CD8-positive, alpha-beta memory T cell (primary cell): ENCODE results near the gene FAM200C. TPM values are rescaled to one million over a fixed set of nuclear protein-coding genes. Genes with fewer than 3 reads are reported as not detected.

ENCODE experiments used
- CTCF ChIA-PET: fragments of 350-600 bp; sonication (Branson Sonifier 250); formaldehyde crosslinking; loops from one replicate; lab custom pipeline; 2021; ENCODE audit warnings: antibody characterized with exemption; lab: Charles Lee
- POLR2A ChIA-PET: fragments of 350-600 bp; sonication (Branson Sonifier 250); formaldehyde crosslinking; loops from one replicate; lab custom pipeline; 2021; ENCODE audit warnings: antibody characterized with exemption; lab: Charles Lee
- DNase-seq, 5 donors: peaks; one replicate each; pipeline versions ENCODE4 v3.0.0 to v3.0.0-alpha.2; 2020 to 2022; ENCODE audit warnings: mixed read lengths in 1 of 5
- H3K27ac ChIP-seq: one replicate; pipeline ENCODE4 v1.7.0; 2013; ENCODE audit warnings: low read depth, mild to moderate bottlenecking, low read length, moderate library complexity
- H3K27me3 ChIP-seq: 2 replicates; pipeline ENCODE4 v1.7.0; 2013; ENCODE audit warnings: low read length, mild to moderate bottlenecking; ENCODE audit not compliant: insufficient read depth, poor library complexity, severe bottlenecking
- H3K36me3 ChIP-seq: 2 replicates; pipeline ENCODE4 v1.7.0; 2013; ENCODE audit warnings: mild to moderate bottlenecking, low read length, moderate library complexity; ENCODE audit not compliant: insufficient read depth
- H3K4me1 ChIP-seq: 2 replicates; pipeline ENCODE4 v1.7.0; 2013; ENCODE audit warnings: mild to moderate bottlenecking, low read length, moderate library complexity; ENCODE audit not compliant: insufficient read depth
- H3K4me3 ChIP-seq: 2 replicates; pipeline ENCODE4 v1.7.0; 2013; ENCODE audit warnings: mild to moderate bottlenecking, low read length
- H3K9me3 ChIP-seq: 2 replicates; pipeline ENCODE4 v1.7.0; 2013; ENCODE audit warnings: mild to moderate bottlenecking, low read length
- H3K27ac Mint-ChIP-seq, 8 donors: one replicate each; pipeline ENCODE4 v1.8.0; 2020 to 2021; ENCODE audit warnings: mixed read lengths in 8 of 8, mild to moderate bottlenecking in 6 of 8, inconsistent platforms in 3 of 8, moderate library complexity in 3 of 8
- H3K27me3 Mint-ChIP-seq, 2 donors: one replicate each; pipeline ENCODE4 v1.8.0; 2020 to 2021; ENCODE audit warnings: mixed read lengths in 2 of 2, mild to moderate bottlenecking in 1 of 2, moderate library complexity in 1 of 2
- H3K36me3 Mint-ChIP-seq, 3 donors: one replicate each; pipeline ENCODE4 v1.8.0; 2020 to 2021; ENCODE audit warnings: mixed read lengths in 3 of 3, inconsistent platforms in 1 of 3, mild to moderate bottlenecking in 1 of 3
- H3K4me1 Mint-ChIP-seq, 3 donors: one replicate each; pipeline ENCODE4 v1.8.0; 2020 to 2021; ENCODE audit warnings: mixed read lengths in 3 of 3, inconsistent platforms in 1 of 3, mild to moderate bottlenecking in 1 of 3
- H3K4me3 Mint-ChIP-seq, 7 donors: one replicate each; pipeline ENCODE4 v1.8.0; 2020 to 2021; ENCODE audit warnings: mixed read lengths in 7 of 7, mild to moderate bottlenecking in 6 of 7, moderate library complexity in 4 of 7, inconsistent platforms in 2 of 7
- H3K9me3 Mint-ChIP-seq, 5 donors: one replicate each; pipeline ENCODE4 v1.8.0; 2020 to 2022; ENCODE audit warnings: mixed read lengths in 5 of 5, mild to moderate bottlenecking in 3 of 5, moderate library complexity in 2 of 5, inconsistent platforms in 1 of 5
- polyA plus RNA-seq: library from polyadenylated mRNA; unstranded; fragments of 300-500 nt; fragmentation: Illumina TruSeq; gene quantifications from one replicate; pipeline ENCODE4 v1.2.3, GENCODE V29; 2021
- total RNA-seq, 2 experiments: library from RNA; stranded (reverse); gene quantifications; one replicate each; pipeline ENCODE4 v1.2.3, GENCODE V29; 2021

FAM200C gene
- total and polyA plus RNA-seq, 3 experiments from 2014 or later = 0.12 to 1.2 (median 1.0) TPM

DNA sequence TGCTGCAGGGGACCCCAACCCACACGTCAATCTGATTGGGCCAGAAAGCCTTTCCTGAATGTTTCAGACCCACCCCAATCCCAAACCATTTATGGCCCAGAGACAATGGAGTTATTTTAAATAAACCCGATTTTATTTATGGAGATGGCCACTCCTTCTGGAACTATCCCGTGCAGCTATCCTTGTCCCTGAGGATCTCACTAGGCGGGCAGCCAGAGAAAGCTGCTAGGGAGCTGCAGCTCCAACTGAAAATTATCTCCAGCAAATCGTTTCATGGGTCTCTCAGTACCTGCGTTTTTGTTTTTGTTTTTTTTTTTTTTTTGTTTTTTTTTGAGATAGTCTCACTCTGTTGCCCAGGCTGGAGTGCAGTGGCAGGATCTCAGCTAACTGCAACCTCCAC lies 52.4 kb downstream of the FAM200C start:
- H3K4me3 ChIP-seq = no peak overlapping the region
- H3K27ac ChIP-seq = no peak overlapping the region
- Mint-ChIP-seq H3K4me1 (peaks cover 0 to 4% (median 4%) of the 10 kb centered on the region in 3 donors), H3K27ac (no peak overlapping the region), H3K9me3 (no peaks in the 10 kb centered on the region), H3K4me3 (no peak overlapping the region), H3K36me3 (no peaks in the 10 kb centered on the region), H3K27me3 (peaks cover 3 to 10% of the 10 kb centered on the region in 2 donors)
- no peaks in the 10 kb centered on the region for H3K4me1 ChIP-seq
- ChIA-PET POLR2A (no interaction called here), CTCF (interaction anchor here (0.7 to 8.9 kb wide), 3 partner anchors 23 to 1141 kb away, joined by 3 to 71 read pairs (median 3); partner anchors contain the start of gene C1QTNF2)
- no peaks in the 10 kb centered on the region for H3K9me3 ChIP-seq
- H3K36me3 ChIP-seq = no peaks in the 10 kb centered on the region
- DNase-seq = no peak
- no peaks in the 10 kb centered on the region for H3K27me3 ChIP-seq

Other genes starting within 250 kb of the FAM200C start
- not detected for gene FABP6, start 170.5 kb downstream of the FAM200C start, total RNA-seq
- not detected for gene FABP6, start 170.5 kb downstream of the FAM200C start, polyA plus RNA-seq
- gene CCNJL, start 87.5 kb downstream of the FAM200C start, total RNA-seq = not detected
- gene CCNJL, start 87.5 kb downstream of the FAM200C start, polyA plus RNA-seq = not detected
- gene C1QTNF2, start 29.4 kb downstream of the FAM200C start, total RNA-seq = not detected
- not detected for gene C1QTNF2, start 29.4 kb downstream of the FAM200C start, polyA plus RNA-seq
- gene SLU7, start 19.0 kb upstream of the FAM200C start, total RNA-seq = 10 to 100 TPM; 48.3 to 55.7 TPM
- 94.1 TPM for gene SLU7, start 19.0 kb upstream of the FAM200C start, polyA plus RNA-seq
- 10 to 100 TPM; 79.8 to 82.2 TPM for gene PTTG1, start 21.8 kb upstream of the FAM200C start, total RNA-seq
- gene PTTG1, start 21.8 kb upstream of the FAM200C start, polyA plus RNA-seq = 40.2 TPM